ENCODE results near the gene LRRC8C. TPM values are rescaled to one million over a fixed set of nuclear protein-coding genes. Genes with fewer than 3 reads are reported as not detected.

The LRRC8C gene
- 12.2 to 16.9 TPM (median 14.8 TPM) in 5 replicates for total RNA-seq (2022; extraction: Qiagen RNA extraction)

DNA sequence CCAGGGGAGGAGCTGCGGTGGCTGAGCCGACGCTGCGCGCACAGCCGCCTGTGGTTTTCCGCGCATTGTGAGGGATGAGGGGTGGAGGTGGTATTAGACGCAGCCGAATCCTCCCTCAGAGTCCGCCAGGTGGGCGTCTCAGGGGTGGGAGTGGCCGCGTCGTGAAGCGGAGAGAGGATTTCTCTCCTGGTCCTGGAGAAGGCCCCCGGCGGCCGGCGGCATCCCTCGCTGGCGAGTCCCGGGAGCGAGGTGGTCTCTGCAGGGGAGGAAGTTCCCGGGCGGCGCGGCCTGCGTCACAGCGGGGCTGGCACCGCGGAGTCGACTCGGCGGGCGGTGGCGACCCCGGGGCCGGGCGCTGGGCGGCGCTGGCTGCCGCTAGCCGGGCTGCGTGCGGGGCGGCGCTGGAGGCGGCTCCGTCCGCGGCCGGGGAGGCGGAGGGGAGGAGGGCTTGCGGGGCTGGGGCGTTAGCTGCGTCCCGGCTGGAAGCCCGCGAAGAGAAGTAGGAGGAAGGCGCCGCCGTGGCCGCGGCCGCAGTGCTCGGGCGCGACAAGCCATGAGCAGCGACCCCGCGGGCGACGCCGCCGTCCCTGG lies at the start of gene LRRC8C:
Gene LRRC8C, plus strand, starts transcription at position 464 of the 591 bp plus-strand sequence. CDS start 53,354 bp downstream, outside the sequence.

Other genes starting within 250 kb of the LRRC8C start
- 3.9 to 6.2 TPM (median 4.6 TPM) in 5 replicates for gene LRRC8B, start 108.3 kb upstream of the LRRC8C start, total RNA-seq (2022; extraction: Qiagen RNA extraction)
- 32.9 to 41.9 TPM (median 41.2 TPM) in 5 replicates for gene LRRC8D, start 187.9 kb downstream of the LRRC8C start, total RNA-seq (2022; extraction: Qiagen RNA extraction)

Data from A549 treated with CORT108297 at 1 μM for 4 hours (cell line).